SK-N-SH treated with all-trans-retinoic acid at 6 μM for 48 hours (cell line): ENCODE results near the gene DMRTB1.

Experiments
- ESRRG ChIP-seq: fragments of 250-450 bp; sonication (Bioruptor Pico); IDR thresholded peaks from 2 replicates; pipeline ENCODE4 v1.6.1; 2021; ENCODE audit warnings: mild to moderate bottlenecking
- ISL1 ChIP-seq: fragments of 250-450 bp; sonication (Bioruptor Pico); IDR thresholded peaks from 2 replicates; pipeline ENCODE4 v2.1.2; 2022; ENCODE audit warnings: mild to moderate bottlenecking, moderate library complexity
- PPARA ChIP-seq: fragments of 250-450 bp; sonication (Bioruptor Pico); IDR thresholded peaks from 2 replicates; pipeline ENCODE4 v1.5.0; 2020; ENCODE audit warnings: mild to moderate bottlenecking, borderline replicate concordance
- RARB ChIP-seq: fragments of 250-450 bp; sonication (Bioruptor Pico); IDR thresholded peaks from 2 replicates; pipeline ENCODE4 v1.8.0; 2021; ENCODE audit warnings: mild to moderate bottlenecking, moderate library complexity
- SNAI2 ChIP-seq: fragments of 250-450 bp; sonication (Bioruptor Pico); IDR thresholded peaks from 2 replicates; pipeline ENCODE4 v1.5.0; 2020; ENCODE audit warnings: mild to moderate bottlenecking, moderate library complexity
- TCF4 ChIP-seq: fragments of 250-450 bp; sonication (Bioruptor Pico); IDR thresholded peaks from 2 replicates; pipeline ENCODE4 v1.8.0; 2021; ENCODE audit warnings: mild to moderate bottlenecking, moderate library complexity, borderline replicate concordance
- ZC3H10 ChIP-seq: fragments of 250-450 bp; sonication (Bioruptor Pico); IDR thresholded peaks from 2 replicates; pipeline ENCODE4 v1.5.1; 2021; ENCODE audit warnings: mild to moderate bottlenecking, moderate library complexity
- ZFP30 ChIP-seq: fragments of 450-650 bp; formaldehyde crosslinking; IDR thresholded peaks from 2 replicates; pipeline ENCODE4 v1.5.0; 2022; ENCODE audit warnings: mild to moderate bottlenecking, moderate library complexity
- ZNF70 ChIP-seq: fragments of 450-650 bp; formaldehyde crosslinking; IDR thresholded peaks from 2 replicates; pipeline ENCODE4 v1.5.0; 2020; ENCODE audit warnings: mild to moderate bottlenecking, moderate library complexity
- TF ChIP-seq, protein P1 (sequence below): fragments of 250-450 bp; sonication (Bioruptor Pico); IDR thresholded peaks from 2 replicates; pipeline ENCODE4 v1.8.0; 2020; ENCODE audit warnings: mild to moderate bottlenecking, moderate library complexity, borderline replicate concordance
- TF ChIP-seq, protein P2 (sequence below): fragments of 250-450 bp; sonication (Bioruptor Pico); IDR thresholded peaks from 2 replicates; pipeline ENCODE4 v1.5.1; 2021; ENCODE audit warnings: mild to moderate bottlenecking, moderate library complexity
- TF ChIP-seq, protein P3 (sequence below): fragments of 250-450 bp; sonication (Bioruptor Pico); IDR thresholded peaks from 2 replicates; pipeline ENCODE4 v1.5.1; 2020; ENCODE audit warnings: low read depth, mild to moderate bottlenecking, moderate library complexity

DNA sequence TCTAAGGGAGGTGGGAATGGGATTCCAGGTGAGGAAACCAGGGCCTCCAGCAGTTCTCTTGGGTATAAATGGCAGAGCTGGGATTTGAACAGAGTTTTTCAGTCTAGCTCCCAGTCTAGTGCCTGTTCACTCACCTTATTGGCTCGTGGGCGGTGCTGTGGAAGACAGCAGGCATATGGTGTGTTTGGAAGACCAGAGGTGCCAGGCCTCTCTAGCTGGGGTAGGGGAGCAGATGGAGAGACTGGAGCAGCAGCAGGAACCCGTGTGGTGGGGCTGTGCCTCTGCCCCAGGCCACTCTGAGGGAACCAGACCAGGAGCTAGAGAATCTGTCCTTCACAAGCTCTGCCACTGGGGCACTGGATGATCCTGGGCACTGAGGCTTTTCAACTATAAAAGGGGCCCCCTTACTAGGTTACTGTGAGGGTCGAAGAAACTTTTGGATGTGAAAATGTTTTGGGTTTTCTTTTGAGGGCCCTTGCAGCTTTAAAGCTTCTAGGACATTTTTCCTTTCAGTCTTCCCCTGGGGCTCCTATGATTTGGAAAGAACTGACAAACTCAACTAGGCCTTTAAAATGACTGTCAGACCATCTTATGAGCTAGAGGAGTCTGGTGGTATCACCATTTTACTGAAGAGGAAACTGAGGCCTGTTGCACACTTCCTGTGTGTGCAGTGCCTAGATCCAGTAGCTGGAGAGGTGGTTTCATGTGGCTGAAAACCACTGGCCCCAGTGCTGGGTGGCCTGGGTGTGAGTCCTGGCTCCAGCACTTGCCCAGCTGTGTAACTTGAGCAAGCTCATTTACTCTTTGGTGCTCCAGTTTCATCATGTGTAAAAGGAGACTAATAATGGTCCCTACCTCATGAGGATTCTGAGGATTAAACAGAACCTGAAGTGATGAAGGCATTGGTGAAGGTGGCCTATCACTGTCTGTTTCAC, 6.1 kb downstream of the DMRTB1 start:
- TF ChIP-seq RARB (CRISPR knock-in tag) (no peak), ESRRG (no peak), ZFP30 (CRISPR knock-in tag) (no peak), ZNF70 (CRISPR knock-in tag) (no peak), TCF4 (no peak), SNAI2 (CRISPR knock-in tag) (no peak), ZC3H10 (CRISPR knock-in tag) (no peak), PPARA (no peak), ISL1 (CRISPR knock-in tag) (no peak)
- TF ChIP-seq, protein P1, sequence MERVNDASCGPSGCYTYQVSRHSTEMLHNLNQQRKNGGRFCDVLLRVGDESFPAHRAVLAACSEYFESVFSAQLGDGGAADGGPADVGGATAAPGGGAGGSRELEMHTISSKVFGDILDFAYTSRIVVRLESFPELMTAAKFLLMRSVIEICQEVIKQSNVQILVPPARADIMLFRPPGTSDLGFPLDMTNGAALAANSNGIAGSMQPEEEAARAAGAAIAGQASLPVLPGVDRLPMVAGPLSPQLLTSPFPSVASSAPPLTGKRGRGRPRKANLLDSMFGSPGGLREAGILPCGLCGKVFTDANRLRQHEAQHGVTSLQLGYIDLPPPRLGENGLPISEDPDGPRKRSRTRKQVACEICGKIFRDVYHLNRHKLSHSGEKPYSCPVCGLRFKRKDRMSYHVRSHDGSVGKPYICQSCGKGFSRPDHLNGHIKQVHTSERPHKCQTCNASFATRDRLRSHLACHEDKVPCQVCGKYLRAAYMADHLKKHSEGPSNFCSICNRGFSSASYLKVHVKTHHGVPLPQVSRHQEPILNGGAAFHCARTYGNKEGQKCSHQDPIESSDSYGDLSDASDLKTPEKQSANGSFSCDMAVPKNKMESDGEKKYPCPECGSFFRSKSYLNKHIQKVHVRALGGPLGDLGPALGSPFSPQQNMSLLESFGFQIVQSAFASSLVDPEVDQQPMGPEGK (CRISPR knock-in tag): no peak
- TF ChIP-seq, protein P2, sequence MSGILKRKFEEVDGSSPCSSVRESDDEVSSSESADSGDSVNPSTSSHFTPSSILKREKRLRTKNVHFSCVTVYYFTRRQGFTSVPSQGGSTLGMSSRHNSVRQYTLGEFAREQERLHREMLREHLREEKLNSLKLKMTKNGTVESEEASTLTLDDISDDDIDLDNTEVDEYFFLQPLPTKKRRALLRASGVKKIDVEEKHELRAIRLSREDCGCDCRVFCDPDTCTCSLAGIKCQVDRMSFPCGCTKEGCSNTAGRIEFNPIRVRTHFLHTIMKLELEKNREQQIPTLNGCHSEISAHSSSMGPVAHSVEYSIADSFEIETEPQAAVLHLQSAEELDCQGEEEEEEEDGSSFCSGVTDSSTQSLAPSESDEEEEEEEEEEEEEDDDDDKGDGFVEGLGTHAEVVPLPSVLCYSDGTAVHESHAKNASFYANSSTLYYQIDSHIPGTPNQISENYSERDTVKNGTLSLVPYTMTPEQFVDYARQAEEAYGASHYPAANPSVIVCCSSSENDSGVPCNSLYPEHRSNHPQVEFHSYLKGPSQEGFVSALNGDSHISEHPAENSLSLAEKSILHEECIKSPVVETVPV (CRISPR knock-in tag): no peak
- TF ChIP-seq, protein P3, sequence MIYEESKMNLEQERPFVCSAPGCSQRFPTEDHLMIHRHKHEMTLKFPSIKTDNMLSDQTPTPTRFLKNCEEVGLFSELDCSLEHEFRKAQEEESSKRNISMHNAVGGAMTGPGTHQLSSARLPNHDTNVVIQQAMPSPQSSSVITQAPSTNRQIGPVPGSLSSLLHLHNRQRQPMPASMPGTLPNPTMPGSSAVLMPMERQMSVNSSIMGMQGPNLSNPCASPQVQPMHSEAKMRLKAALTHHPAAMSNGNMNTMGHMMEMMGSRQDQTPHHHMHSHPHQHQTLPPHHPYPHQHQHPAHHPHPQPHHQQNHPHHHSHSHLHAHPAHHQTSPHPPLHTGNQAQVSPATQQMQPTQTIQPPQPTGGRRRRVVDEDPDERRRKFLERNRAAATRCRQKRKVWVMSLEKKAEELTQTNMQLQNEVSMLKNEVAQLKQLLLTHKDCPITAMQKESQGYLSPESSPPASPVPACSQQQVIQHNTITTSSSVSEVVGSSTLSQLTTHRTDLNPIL: no peak
